ENCODE measurements around the gene MS4A6E.
"Not testable (repeated sequence)": the region's sequence is repeated elsewhere in the genome, so short reads cannot be mapped to it uniquely, and the experiment has no call there.

The MS4A6E gene

DNA sequence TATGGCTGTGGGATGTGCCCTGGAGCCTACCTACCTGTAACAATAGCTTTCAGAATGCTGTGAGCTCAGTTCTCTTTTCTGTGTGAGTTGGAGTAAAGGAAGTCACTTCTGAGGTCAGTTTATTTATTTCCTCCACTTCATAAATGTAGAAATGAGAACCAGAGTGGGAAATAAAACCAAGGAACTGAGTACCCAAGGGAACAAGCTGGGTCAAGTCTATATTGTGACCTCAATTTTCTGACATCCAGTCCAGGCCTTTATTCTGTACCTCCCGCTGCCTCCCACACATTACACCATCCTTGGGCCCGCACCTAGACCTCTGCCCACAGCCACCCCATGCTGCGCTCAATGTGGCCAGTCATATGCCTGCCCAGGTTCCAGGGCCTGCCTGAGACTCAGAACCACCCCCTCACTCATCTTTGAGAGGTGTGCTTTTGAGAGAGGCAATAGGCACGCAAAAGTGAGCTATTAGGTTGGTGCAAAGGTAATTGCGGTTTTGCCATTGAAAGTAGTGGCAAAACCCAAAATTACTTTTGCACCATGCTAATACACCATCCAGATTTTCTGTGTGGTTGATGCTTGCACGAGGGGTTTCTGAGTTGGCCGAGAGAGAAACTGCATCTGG lies 9.8 kb downstream of the MS4A6E start:
- DNase-seq (ENCODE audit: low read depth, low spot score) = no peak

DNA sequence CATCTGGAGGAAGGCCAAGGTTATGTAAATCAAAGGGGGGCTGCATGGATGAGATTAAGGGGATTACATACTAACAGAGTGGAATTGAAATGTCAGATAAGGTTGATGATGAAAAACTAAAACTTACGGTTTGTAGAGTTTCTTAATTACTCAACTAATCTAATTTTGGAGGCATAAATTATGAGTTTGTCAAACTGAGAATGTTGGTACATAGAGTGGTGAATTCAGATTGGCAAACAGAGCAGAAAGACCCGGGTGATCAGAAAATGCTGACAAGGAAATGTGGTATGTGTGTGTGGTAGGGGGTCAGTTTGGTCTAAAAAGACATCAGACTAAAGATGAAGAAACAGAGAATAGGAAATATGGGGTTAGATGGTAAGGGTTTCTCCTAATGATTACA lies 11.0 kb downstream of the MS4A6E start:
- DNase-seq (ENCODE audit: low read depth, low spot score) = no peak

DNA sequence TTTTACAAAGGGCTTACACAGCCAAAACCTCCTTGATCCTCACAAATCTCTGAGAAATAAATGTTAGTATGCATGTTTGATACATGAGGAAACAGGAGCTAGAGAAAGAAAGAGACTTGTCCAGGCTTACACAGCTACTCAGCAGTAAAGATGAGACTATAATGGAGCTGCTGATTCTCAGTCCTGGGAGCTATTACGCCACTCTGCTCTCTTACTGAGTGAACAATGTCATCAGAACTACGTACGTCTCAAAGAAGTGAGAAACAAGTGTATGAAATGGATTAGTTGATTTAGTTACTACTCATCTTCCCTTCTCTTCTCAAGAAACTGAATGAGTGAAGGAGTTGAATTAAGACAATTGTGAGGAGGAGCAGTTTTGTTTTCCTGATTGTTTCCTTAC lies 12.3 kb downstream of the MS4A6E start:
- DNase-seq (ENCODE audit: low read depth, low spot score) = no peak

DNA sequence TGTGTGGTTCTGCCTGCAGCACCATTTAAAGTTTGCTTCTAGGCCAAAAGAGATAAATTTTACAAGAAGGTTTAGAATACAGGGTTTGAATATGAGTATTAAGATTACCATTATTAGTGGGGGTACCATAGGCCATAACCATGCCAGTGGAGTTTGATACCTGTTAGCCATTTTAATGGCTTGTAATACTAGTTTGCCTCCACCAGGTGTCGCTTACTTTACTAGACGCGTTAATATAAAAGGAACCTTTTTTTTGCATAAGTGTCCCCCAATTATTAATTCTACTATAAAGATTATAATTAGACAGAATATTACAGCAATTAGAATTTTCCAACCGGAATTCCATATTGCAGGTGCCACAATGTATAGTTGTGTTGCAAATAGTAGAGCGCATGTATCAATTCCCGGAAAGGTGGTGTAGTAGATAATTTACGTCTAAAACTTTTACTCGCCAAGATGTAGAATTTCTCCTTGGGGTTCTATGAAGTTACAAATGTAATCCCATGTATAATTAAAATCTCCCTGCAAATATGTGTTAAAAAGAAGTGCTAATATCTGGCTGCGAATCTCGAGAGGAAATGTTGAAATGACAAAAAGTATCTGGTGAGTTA lies 16.1 kb downstream of the MS4A6E start:
- DNase-seq (ENCODE audit: low read depth, low spot score) = no peak

DNA sequence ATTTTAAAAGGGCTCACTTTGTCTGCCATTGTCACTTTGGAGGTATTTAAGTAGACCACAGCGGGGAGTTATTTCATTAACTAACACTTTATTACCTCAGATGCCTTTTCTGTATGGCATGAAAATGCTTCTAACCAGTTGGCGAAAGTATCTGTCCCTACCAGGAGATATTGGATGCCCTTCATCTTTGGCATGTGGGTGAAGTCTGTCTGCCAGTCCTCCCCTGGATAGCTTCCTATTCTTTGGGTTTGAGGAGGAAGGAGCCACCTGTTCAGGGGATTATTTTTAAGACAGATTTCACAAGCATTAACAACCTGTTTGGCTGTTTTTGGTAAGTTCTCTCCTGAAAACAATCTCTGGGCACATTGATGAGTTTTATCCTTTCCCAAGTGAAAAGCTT lies 17.1 kb downstream of the MS4A6E start:
- DNase-seq (ENCODE audit: low read depth, low spot score) = no peak

DNA sequence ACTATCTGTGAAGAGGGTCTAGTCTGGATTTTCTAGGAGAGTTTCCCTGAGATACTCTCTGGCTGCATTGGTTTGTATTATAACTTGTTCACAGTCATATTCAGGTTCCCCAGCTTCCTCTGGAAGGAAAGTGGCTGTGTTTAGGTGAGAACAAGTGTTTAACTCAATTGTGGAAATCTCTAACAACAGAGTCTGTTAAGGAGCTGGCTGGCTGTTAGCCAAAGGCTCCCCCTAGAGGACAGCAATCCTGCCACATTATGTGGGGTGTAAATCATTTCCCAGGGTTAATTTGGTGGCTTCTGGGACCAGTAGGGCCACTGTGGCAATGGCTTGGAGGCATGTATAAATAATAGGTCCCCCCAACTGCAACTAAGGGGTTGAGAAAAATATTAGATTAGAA lies 18.4 kb downstream of the MS4A6E start:
- no peak for DNase-seq (ENCODE audit: low read depth, low spot score)

DNA sequence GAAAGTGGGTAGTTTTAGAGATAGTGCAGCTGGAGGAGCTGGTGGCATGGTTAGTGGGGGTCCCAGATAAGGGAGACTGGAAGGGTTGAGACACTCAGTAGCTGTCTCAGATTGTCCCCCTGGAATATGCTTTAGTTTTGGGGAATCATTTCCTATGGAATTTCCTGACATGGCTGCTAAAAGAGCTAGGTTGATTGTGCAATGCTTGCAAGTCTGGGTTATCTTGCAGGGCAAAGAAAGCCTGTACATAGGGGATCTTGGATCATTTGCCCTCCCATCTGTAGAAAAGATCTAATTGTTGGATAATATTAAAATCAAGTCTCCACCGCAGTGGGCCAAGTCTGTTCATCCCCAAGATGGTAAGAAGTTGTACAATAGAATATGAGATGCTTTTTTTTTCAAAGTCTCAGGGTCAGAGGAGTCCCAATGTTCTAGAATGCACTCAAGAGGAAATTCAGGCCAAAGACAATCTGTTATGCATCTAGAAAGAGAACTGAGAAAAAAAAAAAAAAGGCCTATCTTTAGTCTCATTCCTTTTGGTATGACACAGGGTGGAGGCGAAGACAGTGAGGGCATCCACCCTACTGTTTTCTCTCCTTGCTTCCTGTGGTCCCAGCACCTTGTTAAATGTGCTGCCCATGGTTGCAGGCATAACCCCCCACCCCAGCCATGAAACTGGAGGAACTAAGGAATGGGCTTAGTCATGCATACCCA lies 20.2 kb downstream of the MS4A6E start:
- no peak for DNase-seq (ENCODE audit: low read depth, low spot score)

DNA sequence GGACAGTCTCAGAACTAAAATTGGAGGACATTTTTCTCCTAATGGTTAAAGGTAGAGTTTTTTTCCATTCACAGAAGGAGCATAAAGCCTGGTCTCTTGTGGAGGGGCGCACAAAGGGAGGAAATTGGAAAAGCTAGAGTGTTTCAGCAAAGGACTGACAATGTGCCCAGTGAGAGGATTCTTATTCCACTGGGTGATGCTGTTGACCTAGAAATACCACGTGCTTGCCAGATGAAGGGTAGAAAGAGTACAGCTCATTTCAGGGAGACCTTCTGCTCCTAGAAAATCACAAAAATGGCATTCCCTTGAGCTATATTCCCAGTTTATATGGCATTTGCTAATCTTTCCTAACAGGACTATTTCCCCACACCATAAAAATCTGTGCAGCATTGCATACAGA lies 21.1 kb downstream of the MS4A6E start:
- no peak for DNase-seq (ENCODE audit: low read depth, low spot score)

DNA sequence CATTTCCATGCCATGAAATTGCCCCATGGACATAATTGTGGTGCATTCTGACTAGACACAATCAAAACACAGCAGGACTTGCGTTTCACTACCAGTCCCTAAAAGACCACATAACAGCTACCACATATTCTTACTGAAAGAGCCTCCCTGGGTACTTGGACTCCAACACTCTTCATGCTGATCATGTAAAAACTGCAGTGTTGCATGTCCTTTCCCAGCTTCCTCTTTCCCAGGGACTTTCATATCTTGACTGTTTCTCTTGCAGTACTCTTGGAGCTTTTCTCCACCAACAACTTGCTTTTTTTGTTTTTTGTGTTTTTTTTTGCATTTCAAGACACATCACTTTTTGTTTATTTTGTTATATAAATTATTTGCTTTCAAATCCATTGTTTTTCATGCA lies 22.9 kb downstream of the MS4A6E start:
- DNase-seq (ENCODE audit: low read depth, low spot score) = no peak

DNA sequence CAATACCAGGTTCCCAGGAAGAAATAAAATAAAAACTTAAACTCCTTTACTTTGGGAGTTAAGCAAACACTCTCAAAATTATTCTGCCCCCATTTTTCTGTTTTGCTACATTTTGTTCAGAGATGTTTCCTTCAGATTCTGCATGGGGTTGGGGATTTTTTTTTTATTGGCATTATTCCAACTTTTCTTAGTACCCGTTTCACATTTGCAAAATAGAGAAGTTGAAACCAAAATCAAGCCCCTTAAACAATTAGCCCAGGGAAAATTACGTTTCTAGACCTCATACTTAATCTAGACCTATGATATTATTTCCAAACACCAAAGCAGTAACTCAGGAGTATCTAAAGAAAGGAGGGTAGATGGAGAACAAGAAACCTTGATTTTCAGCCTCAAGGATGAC lies 30.7 kb downstream of the MS4A6E start:
- no peak for DNase-seq (ENCODE audit: low read depth, low spot score)

DNA sequence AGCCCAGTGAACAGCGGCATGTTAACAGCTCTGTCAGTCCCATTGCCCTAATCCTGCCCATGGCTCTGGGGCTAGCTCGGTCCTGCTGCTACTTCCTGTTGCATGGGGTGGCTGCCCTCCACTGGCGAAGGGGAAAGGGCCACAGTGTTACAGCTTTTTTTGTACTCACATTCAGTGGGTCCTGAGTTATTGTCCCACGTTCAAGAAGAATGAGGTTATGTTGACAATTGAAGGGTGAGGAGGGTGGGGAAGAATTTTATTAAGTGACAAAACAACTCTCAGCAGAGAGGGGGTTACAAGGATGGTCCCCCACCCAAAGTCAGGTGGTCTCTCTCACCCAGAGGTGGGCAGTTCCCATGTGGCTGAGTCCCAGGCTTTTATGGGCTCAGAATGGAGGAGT lies 33.6 kb downstream of the MS4A6E start:
- DNase-seq (ENCODE audit: low read depth, low spot score) = no peak

DNA sequence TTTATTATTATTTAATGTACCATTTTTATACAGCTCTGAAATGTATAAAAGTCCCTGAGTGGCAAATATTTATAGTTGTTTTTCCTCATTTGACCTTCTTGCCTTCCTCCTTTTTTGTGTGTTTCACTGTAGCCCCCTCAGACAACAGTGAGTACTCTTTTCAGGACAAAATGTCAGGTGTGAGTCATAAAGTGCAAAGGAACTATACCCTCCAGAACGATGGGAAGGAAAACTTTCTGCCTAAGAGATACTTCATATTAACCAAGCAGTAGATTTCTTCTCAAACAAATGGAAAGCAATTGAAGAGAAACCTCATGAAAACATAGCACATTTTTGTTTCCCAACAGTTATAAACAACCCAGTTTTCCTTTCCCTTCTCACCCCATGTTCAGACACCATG lies 35.2 kb downstream of the MS4A6E start:
- DNase-seq (ENCODE audit: low read depth, low spot score) = no peak

DNA sequence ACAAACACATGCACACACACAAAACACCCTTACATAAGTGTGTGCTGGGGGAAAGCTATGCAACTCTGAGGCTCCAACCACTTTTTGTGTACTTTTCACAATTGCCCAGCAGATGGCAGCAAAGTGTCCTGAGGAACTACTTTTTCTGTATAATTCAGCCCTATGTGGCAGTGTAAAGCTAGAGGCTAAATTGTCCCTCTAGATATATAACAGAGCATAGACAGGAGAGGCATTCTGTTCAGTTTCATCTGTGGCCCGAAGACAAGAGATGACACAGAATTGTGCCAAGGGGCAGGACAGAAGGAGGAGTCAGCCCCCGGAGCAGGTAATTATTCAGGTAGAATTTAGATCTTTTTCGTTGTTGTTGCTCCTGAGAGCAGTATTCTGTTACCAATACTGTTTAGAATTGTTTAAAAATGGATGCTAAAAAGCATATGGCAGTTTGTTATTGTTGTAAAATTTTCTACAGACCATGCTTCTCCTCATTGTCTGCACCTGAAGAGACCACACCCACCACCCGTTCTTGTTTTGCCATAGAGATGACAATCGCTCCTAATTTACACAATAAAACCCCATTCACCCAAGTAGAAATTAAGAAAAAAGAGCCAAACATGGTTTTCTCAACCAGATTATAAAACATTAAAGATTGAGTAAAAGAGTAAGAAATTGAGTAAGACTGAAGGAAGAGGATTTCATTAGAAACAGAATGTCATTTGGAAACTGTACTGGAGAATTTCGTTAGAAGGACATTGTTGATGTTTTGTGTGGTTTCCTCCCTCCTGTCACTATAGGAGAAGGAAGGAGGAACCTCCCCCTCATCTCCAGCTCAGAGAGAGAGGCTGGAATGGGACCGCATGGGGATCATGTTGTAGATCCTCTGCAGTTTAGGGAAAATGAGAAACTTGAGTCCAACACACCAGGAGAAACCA lies 36.8 kb downstream of the MS4A6E start:
- DNase-seq (ENCODE audit: low read depth, low spot score) = peak; percentile 17

DNA sequence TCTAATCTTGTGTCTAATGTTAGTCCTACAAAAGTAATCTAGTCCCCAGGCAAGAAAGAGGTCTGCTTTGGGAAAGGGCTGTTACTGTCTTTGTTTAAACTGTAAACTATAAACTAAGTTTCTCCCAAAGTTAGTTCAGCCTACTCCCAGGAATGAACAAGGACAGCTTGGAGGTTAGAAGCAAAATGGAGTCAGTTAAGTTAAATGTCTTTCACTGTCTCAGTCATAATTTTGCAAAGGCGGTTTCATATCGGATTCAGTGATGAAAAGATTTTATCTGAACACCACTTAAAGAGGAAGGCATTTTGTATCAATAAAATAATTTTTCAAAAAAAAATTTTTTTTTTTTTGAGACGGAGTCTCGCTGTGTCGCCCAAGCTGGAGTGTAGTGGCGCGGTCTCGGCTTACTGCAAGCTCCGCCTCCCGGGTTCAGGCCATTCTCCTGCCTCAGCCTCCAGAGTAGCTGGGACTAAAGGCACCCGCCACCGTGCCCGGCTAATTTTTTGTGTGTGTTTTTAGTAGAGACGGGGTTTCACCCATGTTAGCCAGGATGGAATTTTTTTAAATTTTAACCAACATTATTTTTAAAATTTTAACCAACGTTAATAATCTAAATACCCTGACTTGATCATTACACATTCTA lies 39.3 kb downstream of the MS4A6E start:
- not testable (repeated sequence) for DNase-seq (ENCODE audit: low read depth, low spot score)

DNA sequence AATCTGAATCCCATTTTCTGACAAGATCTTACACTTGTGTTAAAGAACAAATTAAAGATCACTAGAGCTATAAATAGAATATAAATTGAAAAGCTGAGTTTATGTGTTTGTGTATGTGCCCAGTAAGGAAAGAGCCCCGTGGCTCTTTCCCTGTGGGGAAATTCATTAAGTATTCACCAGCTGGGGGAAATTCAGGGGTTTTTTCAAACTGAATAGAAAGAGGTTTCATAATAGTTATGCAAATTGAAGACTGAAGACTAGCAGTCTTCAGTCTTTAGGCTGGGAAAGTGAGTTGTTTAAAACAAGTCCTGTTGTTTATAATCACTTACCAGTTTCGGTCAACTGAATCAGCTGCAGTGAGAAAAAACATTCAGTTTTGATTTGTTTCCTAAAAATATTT lies 40.0 kb downstream of the MS4A6E start:
- DNase-seq (ENCODE audit: low read depth, low spot score) = no peak

DNA sequence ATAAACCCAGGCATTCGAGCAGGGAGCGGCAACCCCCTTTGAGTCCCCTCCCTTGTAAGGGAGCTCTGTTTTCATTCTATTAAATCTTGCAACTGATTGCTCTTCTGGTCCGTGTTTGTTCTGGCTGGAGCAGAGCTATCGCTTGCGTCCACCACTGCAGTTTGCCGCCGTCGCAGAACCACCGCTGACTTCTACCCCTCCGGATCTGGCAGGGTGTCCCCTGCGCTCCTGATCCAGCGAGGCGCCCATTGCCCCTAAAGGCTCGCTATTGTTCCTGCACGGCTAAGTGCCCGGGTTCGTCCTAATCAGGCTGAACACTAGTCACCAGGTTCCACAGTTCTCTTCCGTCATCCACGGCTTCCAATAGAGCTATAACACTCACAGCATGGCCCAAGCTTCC lies 40.8 kb downstream of the MS4A6E start:
- no peak for DNase-seq (ENCODE audit: low read depth, low spot score)

DNA sequence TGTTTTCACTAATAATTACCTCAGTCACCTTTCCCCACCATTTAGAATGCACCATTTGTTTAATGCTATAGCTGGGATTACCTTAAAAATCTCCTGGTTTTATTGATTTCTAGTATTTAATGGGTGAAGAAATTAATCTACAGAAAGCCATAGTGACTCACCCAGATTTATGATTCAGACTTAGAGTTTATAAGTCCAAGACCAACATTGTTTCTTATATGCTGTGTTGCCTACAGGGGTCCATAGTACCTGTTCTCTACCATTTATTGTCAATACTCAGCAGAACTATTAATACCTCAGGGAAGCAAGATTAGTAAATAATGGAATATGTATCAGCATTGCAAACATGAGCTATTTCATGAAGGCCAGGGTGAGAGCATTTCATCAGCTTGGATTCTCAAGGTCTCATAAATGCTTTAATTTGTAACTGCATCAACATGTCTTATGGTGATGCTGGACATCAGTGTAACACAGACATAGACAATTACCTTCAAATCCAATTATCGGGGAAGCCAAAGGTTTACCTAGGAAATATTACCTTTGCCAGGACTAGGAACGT lies 43.3 kb downstream of the MS4A6E start:
- no peak for DNase-seq (ENCODE audit: low read depth, low spot score)

DNA sequence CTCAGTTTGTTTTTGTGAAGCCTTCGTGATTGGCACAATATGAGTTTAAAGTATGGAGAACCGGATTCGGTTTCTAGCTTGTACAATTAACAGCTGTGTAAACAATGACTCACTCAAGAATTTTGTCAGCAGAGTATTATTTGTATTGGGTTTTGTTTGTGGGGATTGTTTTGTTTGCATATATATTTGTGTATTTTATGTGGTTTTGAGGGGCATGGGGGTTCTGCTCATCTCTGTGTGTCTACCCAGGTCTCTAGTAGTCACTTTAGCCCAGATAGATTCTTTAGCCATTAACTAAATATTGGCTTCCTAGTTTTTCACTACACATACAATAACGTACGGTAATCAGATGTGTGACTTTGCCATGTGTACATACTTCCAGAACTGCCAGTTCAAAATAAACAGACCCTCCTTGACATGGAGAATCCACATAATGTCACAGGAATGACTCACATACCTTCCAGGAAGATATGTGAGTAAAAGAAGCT lies 43.8 kb downstream of the MS4A6E start:
- no peak for DNase-seq (ENCODE audit: low read depth, low spot score)

DNA sequence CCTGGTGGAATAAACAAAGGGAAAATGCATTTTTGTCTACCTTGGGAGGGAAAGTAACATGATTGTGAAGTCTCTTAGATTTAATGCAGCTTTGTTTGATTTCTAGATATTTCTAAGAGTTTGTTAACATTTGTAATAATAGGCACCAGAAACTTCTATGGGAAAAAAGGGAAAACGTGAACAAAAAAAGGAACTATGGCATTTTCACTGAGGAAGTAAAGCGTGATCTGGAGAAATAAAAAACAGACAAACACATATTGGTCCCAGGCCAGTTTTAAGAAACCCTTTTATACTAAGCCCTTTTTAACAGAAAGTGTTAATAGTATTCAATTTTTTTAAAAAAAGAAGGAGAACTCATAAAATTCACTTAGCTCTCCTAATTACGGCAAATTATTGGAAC lies 44.3 kb downstream of the MS4A6E start:
- DNase-seq (ENCODE audit: low read depth, low spot score) = no peak

DNA sequence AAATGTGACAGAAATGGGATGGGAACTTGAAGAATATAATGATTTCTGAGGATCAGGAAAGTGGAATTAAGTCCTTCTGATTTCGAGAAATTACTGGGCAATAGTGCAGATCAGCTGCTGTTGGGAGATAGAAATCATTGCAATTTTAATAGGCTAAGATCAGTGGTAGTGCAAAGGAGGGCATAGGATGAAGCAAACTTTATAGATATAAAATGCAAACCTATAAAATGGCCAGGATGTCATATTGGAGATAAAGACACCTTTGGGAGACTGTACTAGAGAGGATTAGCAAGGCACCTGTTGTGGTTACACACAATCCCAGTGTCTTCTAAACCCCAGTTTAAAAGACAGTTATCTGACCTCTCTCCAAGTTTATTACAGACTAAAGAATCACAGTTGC lies 44.8 kb downstream of the MS4A6E start:
- no peak for DNase-seq (ENCODE audit: low read depth, low spot score)

DNA sequence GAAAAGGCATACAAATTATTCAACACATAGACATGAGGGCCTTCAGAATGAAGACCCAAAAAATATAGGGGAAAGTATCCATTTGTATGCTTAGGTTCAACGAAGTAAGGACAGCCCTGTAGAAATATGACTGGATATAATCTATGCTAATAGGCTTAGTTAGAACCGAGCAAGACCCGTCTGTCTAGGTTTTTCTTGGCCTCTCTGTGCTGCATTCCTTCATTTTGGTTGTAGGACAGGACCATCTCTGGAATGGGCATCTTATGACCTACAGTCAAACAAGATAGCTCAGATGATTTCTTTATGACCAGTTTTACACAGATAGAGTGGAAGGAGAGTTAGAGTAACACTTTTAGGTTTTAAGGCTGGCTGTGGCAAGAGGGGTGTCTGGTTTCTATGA lies 45.7 kb downstream of the MS4A6E start:
- DNase-seq (ENCODE audit: low read depth, low spot score) = no peak
